Epithelial cell of prostate (primary cell): ENCODE results near the gene FXYD3.
"Not testable (repeated sequence)": the region's sequence is repeated elsewhere in the genome, so short reads cannot be mapped to it uniquely, and the experiment has no call there.

Experiments
- DNase-seq: peaks from one replicate; pipeline ENCODE4 v3.0.0-alpha.2; 2011; ENCODE audit warnings: low read depth, low spot score
- H3K27ac ChIP-seq: fragments of 450-650 bp; 2 replicates; pipeline ENCODE4 v1.5.1; 2017; ENCODE audit warnings: mild to moderate bottlenecking

FXYD3 gene

DNA sequence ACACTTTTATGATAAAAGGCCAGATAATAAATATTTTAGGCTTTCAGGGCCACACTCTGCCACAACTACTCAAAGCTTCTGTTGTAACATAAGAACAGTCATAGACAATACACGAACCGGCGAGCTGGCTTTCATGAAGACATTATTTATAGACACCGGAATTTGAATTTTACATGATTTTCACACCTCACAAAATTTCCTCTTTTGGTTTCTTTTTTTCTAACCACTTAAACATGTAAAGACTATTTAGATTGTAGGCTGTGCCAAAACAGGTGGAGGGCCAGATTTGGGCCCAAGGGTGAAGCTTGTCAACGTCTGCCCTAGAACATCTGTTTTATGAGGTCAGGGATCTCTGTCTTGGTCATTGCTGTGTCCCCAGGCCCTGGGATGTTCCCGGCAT lies 29.7 kb upstream of the FXYD3 start:
- H3K27ac ChIP-seq, result no peak overlapping the region
- DNase-seq, result no peak

DNA sequence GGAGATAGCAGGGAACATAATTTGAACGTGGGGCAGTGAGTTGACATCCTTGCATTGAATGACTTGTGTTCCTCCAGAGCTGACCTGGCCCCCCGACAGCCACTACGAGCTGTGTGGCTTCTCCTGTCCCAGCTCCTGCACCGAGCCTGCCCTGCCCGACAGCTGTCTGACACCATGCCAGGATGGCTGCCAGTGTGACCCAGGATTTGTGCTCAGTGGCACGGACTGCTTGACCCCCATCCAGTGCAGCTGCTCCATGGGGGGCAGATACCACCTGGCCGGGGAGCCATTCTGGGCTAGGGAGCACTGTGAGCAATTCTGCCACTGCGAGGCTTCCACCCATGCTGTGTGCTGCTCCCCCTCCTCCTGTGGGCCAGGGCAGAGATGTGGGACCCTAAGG lies 29.2 kb upstream of the FXYD3 start:
- no peak overlapping the region for H3K27ac ChIP-seq

DNA sequence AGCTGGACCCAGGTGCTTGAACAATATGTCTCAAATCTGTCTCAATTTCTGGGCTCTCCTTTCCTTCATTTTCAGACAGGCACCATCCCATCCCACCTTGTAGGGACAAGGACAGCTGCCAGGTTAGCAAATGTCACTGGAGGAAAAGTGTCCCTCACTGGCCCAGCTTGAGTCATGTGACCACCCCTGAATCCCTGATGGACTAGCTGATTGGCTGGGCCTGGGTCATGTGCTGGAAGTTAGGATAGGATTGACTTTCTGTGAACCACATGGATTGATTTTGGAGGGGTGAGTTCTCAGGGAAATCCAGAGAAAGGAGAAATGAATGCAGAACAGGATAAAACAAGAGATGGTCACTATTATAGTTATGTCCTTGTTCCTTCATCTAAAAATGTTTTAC lies 28.2 kb upstream of the FXYD3 start:
- no peak overlapping the region for H3K27ac ChIP-seq
- DNase-seq, result no peak

More for the DNA sequence above, 29.2 kb upstream of the FXYD3 start:
- DNase-seq, result no peak

DNA sequence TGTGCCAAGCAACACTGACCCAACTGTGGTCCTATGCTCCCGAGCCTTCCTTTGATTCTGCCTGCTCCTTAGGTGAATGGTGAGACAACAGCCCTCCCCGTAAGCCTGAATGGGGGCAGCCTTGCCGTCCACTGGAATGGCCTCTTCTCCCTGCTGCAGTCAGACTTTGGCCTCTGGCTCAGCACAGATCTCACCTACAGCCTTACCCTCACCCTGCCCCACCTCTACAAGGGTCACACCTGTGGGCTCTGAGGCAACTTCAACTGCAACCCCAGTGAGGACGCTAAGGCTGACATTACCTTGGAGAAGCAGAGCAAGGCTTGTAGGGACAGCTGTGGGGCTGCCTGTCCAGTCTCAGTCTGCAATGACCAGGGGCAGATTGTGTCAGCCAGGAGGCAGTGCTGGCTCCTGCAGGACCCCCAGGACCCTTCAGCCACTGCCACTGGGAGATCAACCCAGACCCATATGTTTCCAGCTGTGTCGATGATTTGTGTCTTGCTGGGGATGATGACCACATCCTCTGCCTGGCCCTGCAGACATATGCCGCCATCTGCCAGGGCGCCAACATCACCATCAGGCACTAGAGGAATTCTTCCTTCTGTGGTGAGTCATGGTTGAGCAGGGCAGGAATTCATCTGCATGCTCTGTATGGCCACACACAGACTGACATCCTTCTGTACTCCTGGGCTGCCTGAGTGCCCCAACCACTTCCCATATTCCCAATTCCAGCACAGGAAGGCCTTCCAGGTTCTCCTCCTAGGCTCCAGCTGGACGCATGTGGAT lies 27.3 kb upstream of the FXYD3 start:
- DNase-seq, result peak; percentile 57

DNA sequence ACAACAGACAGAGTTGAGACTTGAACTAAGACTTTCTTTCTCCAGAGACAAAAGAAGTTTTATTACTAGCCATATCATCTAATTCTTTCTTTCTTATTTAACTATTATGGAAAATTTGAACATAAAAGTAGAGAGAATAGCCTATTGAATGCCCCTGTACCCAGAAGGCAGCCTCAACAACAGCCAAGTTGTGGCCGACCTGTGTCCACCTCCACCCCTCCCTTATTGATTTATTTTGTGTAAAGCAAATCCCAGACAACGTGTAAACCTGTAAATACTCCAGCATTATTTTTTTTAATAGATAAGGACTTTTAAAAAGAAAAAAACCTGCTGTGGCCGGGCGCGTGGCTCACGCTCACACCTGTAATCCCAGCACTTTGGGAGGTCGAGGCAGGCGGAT lies 26.1 kb upstream of the FXYD3 start:
- no peak for DNase-seq
- no peak overlapping the region for H3K27ac ChIP-seq

More for the DNA sequence above, 27.3 kb upstream of the FXYD3 start:
- no peak overlapping the region for H3K27ac ChIP-seq

DNA sequence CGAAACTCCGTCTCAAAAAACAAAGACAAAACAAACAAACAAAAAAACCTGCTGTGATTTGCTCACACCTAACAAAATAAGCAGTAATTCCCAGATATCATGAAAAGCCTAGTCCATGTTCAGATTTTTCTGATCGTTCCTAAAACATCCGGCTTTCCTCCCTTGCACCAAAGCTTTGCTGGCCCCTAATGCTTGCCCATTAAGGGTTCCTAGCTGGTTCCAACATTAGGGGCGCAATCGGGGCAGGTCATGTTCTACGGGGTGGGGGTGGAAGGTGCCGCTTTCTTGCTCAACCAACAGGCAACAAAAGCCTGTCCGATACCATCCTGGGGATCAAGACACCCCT lies 25.5 kb upstream of the FXYD3 start:
- no peak overlapping the region for H3K27ac ChIP-seq
- no peak for DNase-seq

DNA sequence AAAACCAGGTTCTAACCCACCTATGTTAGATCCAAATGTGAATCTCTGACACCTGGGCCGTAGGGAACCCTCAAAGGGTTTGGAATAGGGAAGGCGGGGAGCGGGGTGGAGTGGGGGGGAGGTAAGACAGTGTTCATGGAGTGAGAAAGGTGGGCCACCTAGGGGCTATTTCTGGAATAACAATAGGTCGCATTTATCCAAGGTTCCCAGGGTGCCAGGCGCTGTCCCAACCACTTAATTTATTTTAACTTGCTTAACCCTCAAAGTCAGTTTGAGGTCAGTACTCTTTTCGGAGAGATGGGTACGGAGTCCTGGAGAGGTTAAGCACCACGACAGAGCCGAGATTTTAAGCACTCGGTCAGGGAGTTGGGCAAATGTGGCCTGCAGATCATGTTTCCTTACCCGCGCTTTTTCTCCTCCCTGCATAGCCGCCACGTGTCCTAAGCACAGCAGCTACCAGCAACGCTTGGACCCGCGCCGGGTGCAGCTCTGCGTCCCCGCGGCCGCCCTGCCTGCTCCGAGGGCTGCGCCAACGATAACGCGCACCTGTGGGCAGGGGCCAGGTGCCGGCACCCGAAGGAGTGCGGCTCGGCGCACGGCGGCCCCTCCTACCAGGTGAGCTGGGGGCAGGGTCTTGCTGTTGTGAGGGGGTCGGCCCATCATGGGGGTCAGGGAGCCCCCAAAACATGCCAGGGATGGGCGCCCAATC lies 25.0 kb upstream of the FXYD3 start:
- H3K27ac ChIP-seq, result no peak overlapping the region
- no peak for DNase-seq

DNA sequence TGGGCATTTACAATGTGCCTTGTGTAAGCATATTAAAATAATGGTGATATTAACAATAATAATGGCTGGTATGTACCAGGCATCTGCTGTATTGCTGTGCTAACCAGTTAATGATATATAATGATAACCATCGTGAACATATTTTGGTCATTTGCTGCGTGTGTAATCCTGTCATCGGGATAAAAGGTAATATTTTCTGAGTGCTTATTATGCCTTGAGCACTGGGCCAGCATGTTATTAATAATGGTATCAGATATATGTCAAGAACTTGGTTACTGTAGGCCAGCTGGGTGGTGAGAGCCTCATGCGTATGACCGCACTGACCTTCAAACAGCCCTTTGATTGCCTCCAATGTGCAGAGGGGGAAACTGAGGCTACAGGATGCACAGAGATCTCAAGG lies 22.2 kb upstream of the FXYD3 start:
- no peak for DNase-seq
- H3K27ac ChIP-seq, result no peak overlapping the region

DNA sequence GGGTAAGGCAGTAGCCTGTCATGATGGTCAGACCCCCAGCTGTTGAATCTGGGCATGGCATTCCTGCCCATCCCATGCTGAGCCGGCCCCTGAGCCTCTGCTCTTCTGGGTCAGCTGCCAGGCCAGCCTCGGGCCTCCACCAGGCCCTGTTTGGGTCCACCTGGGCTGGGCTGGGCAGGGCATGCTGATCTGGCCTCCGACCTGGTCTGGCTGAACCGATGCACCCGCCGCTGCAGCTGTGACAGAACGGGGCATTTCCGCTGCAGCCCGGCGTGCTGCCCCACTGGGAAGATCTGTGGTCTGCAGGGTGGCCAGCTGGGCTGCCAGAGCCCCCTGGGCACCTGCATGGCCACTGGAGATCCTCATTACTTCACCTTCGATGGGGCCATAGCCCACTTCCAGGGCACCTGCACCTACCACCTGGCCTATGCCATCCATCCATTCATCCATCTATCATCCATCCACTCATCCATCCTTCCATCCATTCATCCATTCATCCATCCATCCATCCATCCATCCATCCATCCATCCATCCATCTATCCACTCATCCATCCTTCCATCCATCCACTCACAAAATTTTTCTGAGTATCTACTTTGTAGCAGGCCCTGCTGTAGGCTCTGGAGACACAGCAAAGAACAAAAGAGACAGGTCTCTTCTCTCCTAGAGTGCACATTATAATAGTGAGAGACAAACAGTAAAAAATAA lies 21.5 kb upstream of the FXYD3 start:
- H3K27ac ChIP-seq, result no peak overlapping the region
- no peak for DNase-seq

DNA sequence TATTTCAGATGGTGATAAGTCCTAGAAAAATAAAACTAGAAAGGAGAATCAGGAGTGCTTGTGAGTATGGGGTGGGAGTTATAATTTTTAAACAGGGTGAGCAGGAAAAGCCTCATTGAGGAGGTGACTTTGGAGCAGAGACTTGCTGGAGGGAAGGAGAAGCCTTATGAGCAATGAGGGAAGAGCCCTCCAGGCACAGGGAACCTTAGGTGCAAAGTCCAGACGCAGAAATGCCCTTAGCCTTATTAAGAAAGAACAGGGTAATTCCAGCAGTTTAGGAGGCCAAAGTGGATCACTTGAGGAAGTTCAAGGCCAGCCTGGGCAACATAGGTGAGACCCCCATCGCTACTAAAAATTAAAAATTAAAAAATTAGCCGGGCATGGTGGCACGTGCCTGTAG lies 21.0 kb upstream of the FXYD3 start:
- DNase-seq, result no peak
- H3K27ac ChIP-seq, result no peak overlapping the region

DNA sequence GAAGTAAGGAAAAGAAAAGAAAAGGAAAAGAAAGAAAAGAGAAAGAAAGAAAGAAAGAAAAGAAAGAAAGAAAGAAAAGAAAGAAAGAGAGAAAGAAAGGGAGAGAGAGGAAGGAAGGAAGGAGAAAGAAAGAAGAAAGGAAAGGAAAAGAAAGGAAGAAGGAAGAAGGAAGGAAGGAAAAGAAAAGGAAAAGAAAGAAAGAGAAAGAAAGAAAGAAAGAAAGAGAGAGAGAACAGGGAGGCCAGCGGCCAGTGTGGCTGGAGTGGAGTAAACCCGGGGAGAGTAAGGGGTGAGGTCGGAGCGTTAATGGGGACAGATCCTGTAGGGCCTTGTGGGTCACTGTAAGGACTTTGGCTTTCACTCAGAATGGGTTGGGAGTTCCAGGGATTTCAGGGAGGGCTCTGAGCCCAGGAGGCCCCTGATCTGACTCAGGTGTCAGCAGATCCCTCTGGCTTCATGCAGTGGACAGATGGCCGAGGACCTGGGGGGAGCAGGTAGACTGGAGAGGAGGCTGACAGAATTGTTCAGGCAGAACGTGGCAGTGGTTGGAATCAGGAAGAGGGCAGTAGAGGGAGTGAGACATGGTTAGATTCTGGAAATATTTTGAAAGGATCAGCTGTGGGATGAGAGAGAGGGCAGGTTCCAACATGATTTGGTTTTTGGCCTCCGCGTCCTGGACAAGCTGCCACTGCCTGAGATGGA lies 19.8 kb upstream of the FXYD3 start:
- DNase-seq, result no peak
- H3K27ac ChIP-seq, result peak overlapping the region; percentile 51

DNA sequence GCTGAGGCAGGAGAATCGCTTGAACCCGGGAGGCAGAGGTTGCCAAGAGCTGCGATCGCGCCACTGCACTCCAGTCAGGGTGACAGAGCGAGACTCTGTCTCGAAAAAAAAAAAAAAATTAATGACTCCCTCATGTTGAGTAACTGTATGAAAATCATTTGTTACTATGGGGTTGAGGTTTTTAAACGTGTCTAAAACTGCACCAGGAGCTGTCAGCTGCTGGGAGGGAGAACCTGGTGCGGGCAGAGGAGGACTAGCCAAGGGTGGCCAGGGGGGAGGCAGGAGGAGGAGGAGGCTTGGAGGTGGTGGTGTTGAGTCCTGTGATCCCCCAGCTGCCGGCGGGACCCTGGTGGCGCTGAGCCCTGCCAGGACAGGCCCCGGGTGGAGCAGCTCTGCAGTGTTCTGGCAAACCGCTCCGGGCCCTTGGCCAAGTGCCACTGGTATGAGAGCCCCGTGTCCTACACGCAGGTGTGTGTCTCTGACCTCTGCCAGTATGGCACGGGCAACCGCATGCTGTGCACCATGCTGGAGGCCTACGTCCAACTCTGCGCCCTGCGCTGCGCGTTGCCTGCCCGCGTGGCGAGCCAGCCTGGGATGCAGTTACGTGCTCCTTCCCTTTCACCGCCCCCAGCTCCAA lies 17.1 kb upstream of the FXYD3 start:
- no peak for DNase-seq

DNA sequence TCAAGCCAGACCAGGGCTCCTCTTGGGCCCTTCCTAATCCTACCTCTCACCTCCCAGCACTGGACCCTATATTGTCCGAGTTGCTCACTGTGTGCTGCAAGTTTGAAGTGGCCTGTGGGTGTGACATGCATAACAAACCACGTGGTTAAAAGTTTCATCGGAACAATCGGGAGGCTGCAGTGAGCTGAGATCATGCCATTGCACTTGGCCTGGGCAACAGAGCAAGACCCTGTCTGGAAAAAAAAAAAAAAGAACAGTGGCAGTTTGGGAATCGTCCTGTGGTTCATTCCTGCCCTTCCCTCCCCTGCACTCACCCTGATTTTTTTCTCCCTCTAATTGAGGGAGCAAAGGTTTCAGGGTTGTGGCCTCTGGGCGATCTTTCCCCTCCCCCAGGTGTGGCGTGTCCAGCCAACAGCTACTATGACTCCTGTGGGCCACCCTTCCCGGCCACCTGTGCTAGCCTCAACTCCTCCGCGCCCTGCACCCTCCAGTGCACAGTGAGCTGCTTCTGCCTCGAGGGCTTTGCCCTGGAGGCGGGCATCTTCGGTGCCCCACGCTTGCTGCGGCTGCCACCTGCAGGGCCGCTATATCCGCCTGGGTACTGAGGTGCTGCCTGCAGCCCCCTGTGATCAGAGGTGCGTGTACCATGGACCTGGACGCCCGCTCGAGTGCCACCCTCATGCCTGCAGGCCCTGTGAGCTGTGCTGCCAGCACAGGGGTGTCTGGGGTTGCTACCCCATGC lies 16.3 kb upstream of the FXYD3 start:
- DNase-seq, result no peak
- no peak overlapping the region for H3K27ac ChIP-seq

More for the DNA sequence above, 17.1 kb upstream of the FXYD3 start:
- H3K27ac ChIP-seq, result peak overlapping the region; percentile 9

DNA sequence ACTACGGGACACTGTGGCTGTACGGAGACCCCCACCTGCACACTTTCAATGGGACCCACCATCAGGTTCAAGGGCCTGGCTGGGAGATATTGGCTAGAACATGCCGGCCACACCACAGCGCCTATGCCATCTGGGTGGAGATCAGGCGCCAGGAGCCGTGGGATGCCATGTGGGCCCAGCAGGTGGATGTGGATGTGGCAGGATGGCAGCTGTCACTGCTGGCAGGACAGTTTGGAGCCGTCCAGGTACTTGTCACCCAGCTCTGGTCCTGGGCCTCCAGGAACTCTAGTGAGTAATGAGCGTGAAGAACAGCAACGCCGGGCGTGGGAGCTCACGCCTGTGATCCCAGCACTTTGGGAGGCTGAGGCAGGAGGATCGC lies 15.7 kb upstream of the FXYD3 start:
- no peak for DNase-seq
- H3K27ac ChIP-seq, result no peak overlapping the region

DNA sequence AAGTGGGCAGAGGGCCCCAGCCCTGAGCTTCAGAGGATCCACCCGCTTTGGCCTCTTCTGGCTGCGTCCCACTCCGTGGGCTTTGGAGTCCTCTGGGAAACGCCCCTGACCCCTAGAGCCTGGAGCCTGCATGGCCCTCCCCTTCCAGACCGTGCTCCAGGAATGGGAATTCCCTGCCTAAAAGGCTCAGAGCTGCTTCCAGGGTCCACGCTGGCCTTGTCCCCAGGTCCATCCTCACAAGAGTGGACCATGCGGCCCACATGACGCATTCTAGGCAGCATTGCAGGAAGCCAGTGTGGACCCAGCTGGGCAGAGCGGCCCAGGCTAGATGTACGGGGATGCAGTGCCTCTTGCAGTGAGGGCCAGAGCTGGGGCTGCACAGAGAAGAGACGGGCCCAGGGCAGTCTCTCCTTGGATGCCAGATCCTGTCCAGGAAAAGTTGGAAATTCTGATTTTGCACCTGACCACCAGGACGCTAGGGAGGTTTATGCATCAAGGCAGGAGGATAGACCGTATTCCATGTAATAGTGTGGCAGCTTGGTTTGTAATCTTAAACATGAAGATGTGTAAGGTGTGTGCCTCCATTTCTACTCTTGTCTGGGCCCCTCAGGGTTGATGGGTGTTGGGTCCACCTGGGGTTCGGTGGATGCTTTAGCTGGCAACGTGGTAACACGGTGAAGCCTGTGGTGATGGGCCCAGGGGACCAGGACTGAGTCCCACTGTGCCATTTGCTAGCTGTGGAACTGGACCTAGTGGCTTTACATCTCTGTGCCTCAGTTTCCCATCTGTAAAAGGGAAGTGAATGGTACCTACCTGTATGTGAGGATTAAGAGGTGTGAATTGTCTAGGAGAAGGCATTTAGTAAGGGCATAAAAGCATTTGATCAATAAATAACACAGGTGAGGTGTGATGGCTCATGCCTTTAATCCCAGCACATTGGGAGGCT lies 14.8 kb upstream of the FXYD3 start:
- DNase-seq, result no peak
- H3K27ac ChIP-seq, result no peak overlapping the region

DNA sequence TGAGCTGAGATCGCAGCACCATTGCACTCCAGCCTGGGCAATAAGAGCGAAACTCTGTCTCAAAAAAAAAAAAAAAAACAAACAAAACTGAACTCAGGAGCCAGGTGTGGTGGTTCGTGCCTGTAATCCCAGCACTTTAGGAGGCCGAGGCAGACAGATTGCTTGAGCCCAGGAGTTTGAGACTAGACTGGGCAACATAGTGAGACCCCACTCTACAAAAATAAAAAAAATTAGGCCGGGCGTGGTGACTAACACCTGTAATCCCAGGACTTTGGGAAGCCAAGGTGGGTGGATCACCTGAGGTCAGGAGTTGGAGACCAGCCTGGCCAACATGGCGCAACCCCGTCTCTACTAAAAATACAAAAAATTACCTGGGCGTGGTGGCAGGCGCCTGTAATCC lies 13.7 kb upstream of the FXYD3 start:
- H3K27ac ChIP-seq, DNase-seq: not testable (repeated sequence)

DNA sequence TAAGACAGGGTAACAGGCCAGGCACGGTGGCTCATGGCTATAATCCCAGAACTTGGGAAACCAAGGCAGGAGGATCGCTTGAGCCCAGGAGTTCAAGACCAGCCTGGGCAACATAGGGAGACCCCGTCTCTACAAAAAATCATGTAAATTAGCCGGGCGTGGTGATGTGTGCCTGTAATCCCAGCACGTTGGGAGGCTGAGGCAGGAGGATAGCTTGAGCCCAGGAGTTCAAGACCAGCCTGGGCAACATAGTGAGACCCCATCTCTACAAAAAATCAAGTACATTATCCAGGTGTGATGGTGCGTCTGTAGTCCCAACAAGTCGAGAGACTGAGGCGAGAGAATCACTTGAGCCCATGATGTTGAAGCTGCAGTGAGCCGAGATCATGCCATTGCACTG lies 12.0 kb upstream of the FXYD3 start:
- DNase-seq, H3K27ac ChIP-seq: not testable (repeated sequence)

DNA sequence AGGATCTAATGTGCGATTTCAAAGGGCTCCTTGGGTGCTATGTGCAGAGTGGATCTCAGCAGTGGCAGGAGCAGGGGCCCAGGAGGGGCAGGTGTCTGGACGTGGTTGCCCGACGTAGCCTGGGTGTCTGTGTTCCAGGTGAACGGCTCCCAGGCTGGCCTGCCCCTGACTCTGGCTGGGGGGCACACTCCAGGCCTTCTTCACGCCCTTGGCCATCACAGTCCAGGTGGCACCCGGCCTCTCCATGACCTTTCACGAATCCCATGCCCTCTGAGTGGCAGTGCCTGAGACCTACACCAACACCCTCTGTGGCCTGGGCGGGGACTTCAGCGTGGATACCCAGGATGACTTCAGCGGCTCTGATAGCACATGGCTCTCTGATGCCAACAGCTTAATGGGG lies 11.3 kb upstream of the FXYD3 start:
- DNase-seq, result no peak
- H3K27ac ChIP-seq, result no peak overlapping the region

DNA sequence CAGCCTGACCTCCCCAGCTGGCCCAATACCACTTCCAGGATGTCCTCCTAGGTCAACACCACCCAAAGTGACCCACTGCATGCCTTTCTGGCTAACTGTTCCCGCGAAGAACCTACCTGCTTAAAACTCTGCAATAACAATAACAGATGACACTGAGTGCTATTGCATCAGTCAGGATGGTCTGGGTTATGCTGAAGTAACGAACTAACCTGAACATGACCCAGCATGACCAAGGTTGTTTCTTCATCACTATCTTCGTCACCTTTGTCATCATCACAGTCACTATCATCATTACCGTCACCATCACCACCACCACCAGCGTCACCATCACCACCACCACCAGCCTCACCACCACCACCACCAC lies 10.6 kb upstream of the FXYD3 start:
- no peak for DNase-seq
- H3K27ac ChIP-seq, result no peak overlapping the region
